HG02610 (cell line): ENCODE measurements around the gene TBL3.
"Not testable (repeated sequence)": the region's sequence is repeated elsewhere in the genome, so short reads cannot be mapped to it uniquely, and the experiment has no call there.

Experiments used
- ATAC-seq: cut with Tn5 transposase; IDR thresholded peaks from one replicate; pipeline ENCODE4 v1.9.1; 2021; ENCODE audit warnings: mild to moderate bottlenecking, moderate library complexity; ENCODE audit not compliant: unreplicated experiment

Gene TBL3

GRCh38 chr16:1998852-1999801 lies 27.3 kb downstream of the TBL3 start:
- no peak for ATAC-seq

DNA sequence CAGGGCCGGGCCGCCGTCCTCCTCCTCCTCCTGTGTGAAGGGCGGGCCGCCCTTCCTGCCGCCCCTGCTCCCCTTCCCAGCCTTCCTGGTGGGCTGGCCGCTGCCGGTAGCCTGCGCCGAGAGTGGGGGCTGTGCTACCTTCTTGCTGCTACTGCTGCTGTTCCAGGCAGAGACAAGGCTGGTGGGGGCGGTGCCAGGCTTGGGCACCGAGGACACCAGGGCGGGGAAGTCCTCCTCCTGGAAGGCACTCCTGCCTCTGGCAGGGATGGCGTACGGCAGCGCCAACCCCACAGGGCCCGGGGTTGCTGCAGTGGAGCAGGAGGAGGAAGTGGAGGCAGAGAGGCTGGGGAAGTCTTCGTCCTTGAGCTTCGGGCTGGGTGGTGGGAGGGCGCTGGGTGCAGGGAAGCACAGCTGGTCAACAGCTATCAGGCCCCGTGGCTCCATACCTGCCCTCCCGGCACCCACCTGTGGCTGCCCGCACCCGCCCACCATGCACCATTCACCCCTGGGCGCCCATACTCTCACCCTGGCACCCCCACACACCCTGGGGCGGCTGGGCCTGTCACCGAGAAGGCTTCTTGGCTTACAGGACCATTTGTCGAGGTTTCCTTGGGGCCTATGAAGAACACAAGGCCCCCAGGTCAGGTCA lies 28.1 kb downstream of the TBL3 start:
- no peak for ATAC-seq

DNA sequence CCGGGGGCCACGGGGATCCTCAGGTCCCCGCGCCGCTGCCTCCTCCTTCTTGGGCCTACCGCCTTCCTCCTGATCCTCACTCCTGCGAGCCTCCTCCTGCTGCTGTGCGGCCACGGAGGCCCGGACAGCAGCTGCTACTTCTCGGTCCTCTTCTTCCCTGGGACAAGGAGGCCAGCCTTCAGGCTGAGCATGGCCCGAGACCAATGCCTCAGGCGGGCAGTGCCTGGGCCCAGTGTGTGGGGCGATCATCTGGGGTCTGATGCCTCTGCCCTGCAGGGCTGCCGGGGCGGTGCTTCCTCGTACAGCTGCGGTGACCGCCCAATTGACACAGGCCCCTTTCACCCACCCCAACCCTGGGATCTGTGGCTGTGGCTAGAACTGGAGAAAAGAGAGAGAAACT lies 29.2 kb downstream of the TBL3 start:
- ATAC-seq = no peak

DNA sequence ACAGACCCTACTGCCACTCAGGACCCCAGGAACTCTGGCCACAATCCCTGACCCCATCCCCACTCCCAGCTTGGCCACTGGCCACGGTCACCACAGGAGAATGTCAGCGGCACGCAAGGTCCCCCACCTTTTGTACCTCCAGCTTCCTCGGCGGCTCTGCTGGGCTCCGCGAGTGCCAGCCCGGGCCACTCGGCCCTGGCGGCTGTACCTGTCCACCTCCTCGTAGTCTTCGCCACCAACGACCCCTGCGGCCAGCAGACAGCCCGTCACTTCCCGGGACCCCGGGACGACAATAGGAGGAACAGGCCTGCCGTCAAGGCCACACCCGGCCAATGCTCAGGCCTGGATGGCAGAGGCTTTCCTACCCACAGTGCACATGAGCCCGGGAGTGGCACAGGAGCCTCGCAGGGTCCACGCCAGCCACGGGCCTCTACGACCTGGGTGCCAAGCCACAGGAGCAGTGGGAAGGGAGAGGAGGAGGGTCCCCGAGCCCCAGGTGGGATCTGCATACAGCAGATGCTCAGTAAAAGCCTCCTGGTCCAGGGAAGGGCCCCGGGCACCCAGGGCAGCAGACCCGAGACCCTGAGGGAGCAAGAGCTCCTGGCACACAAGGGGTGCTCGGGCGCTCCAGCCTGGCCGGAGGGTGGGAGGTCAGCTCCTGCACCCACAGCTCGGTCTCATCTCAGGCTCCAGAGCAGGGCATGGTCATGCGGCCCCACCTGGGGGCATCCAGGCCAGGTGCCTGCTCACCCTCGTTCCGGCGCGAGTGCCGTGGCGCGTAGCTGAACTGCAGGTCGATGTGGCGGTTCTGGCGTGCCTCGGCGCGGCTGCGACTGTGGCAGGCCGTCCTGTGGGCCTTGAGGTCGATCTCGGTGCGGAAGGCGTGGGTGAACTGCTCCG lies 29.9 kb downstream of the TBL3 start:
- no peak for ATAC-seq

GRCh38 chr16:2002406-2003230 lies 30.8 kb downstream of the TBL3 start:
- no peak for ATAC-seq

DNA sequence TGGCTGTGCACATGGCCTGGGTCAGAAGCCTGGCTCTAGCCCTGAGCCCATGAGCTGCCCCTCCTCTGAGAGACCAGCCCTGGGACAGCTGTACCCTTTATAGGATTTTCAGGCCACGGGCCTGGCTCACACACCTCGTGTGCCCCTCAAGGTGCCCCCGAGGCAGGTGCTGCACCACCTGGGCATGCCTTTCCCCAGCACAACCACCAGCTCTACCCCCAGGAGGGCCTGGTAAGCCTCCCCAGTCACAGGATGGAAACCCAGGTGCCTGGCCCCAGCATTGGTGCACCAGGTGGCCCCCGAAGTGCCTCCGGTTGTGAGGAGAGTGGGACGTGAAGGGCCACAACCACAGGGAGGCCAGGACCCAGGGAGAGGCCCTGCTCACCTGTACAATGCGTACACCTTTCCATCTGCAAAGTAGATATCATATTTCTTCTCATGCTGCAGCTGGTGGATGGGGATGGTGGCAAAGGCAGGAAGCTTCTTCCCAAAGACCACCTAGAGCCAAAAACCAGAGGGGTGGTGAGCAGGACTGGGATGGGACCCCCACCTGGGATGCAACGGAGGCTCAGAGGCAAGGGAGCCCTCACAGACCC lies 31.5 kb downstream of the TBL3 start:
- ATAC-seq = no peak

DNA sequence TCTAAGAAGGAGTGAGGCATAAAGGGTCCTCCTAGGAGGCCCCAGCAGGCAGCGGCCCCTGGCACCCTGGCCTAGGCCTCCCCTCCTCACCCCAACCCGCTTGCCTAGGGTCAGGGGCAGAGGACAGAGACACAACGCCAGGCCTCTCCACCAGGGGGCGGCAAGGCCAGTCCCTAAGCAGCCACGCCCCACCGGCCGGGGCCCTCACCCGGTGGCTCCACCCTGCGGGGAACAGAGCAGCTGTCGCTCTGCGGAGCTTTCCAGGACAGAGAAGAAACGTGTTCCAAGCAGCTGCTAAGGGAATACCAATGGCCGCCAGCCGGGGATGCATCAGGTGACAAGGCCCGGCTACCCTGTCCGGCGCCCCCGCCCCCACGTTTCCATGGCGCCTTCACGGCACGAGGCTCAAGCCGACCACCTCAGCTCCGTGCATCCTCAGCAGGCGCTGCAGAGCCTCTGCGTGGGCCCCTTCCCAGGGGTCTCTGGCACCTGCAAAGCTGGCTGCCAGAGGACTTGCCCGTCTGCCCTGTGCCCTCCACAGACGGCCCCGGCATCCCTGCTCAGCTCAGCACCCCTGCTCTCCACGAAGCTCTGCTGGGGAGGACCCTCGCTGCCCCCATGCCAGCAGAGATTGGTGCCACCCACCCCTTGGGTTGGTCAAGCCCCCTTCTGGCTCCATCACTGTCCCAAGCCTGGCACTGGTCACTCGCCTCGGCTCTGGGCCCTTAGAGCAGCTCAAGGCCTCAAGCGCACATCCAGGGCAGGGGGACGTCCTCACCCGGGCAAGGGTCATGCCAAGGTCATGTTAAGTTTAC lies 32.2 kb downstream of the TBL3 start:
- no peak for ATAC-seq

- no peak for ATAC-seq
Measured at GRCh38 chr16:2004795-2005517, 33.1 kb downstream of the TBL3 start.

- no peak for ATAC-seq
Measured at GRCh38 chr16:2005646-2006045, 33.8 kb downstream of the TBL3 start.

- no peak for ATAC-seq
Measured at GRCh38 chr16:2006317-2006716, 34.5 kb downstream of the TBL3 start.

DNA sequence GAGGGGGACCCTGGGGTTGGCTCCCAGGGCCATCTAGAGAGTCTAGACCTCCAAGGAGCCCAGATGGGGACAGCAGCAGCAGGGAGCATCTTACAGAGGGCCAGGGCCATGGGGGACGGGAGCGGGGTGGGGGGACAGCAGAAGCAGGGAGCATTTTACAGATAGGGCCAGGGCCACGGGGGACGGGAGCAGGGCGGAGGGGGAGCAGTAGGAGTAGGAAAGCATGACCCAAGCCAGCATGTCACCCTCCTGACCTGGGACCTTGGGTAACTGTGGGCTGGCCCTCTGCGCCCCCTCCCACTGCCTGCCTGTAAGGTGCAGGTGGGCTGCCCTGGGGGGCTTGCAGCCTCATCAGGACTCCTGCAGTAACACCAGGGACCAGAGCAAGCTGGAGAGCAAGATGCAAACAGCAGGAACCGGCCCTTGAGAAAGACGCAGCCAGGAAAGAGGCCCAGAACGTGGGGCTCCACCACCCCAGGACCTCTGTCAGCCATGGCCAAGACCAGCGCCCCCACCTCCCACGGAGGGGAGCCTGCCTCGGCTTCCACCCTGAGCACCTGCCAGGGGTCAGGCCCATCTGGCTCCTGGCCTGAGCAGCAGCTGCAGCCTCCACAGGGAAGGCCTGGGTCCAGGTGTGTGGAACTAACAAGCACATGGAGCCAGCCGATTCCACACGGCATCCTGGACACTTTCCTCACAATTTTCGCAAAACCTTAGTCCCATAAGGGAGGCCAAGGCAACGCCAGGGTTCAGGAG lies 35.4 kb downstream of the TBL3 start:
- ATAC-seq = no peak

GRCh38 chr16:2008009-2008526 lies 36.2 kb downstream of the TBL3 start:
- ATAC-seq = no peak

GRCh38 chr16:2008631-2009163 lies 36.8 kb downstream of the TBL3 start:
- no peak for ATAC-seq

- ATAC-seq = peak; percentile 23
Measured at GRCh38 chr16:2009164-2009711, 37.4 kb downstream of the TBL3 start.

GRCh38 chr16:2009791-2010510 lies 38.1 kb downstream of the TBL3 start, which contains the start of gene ZNF598:
TSS of gene ZNF598 (minus strand) at chr16:2009821.
- ATAC-seq = peak; percentile 78

DNA sequence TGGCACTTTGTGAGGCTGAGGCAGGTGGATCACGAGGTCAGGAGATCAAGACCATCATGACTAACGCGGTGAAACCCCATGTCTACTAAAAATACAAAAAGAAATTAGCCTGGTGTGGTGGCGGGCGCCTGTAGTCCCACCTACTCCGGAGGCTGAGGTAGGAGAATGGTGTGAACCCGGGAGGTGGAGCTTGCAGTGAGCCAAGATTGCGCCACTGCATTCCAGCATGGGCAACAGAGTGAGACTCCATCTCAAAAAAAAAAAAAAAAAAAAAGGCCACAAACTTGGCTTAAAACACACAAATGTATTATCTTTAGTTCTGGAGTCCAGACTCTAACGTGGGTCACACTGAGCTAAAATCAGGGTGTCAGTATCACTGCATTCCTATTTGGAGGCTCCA lies 39.9 kb downstream of the TBL3 start:
- not testable (repeated sequence) for ATAC-seq
